Neural progenitor cell (in vitro differentiated cells): Measurements from ENCODE around the gene NCK2.

Experiments
- EZH2 ChIP-seq: fragments of 200-600 bp; sonication (generic); IDR thresholded peaks from 2 replicates; pipeline ENCODE4 v1.6.1; 2017; ENCODE audit warnings: antibody characterized with exemption, mild to moderate bottlenecking, moderate library complexity
- TF ChIP-seq, protein P1 (sequence below): fragments of 200-600 bp; sonication (generic); IDR thresholded peaks from 2 replicates; pipeline ENCODE4 v1.5.1; 2017; ENCODE audit warnings: antibody characterized with exemption, mild to moderate bottlenecking

DNA sequence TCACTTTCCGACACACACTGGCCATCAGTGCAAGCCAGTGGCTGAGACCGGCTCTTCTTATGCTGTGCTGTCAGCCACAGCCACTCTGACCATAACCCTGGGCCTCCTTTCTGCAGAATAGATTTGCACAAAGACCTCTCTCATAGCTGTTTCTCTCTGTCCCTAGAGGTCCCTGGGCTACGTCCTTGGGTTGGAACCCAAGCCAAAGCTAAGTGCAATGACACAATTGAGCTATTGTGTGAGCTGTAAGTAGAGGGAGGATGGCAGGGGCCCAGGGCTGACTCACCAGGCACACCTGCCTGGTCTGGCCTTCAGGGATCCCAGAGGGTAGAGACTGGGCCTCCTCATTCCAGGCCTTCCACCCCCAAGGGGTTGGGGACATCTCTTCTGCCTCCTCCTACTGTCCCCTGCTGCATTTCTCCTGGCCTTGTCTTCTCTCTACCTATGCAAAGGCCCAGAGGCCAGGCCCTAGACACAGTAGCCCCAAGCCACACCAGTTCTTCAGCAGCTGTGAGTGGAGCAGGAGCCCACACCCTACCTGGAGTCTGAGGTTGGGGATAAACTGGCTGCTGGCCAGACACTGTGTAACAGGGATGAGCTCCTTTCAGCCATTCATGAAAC, 174.6 kb downstream of the NCK2 start:
- TF ChIP-seq, protein P1, sequence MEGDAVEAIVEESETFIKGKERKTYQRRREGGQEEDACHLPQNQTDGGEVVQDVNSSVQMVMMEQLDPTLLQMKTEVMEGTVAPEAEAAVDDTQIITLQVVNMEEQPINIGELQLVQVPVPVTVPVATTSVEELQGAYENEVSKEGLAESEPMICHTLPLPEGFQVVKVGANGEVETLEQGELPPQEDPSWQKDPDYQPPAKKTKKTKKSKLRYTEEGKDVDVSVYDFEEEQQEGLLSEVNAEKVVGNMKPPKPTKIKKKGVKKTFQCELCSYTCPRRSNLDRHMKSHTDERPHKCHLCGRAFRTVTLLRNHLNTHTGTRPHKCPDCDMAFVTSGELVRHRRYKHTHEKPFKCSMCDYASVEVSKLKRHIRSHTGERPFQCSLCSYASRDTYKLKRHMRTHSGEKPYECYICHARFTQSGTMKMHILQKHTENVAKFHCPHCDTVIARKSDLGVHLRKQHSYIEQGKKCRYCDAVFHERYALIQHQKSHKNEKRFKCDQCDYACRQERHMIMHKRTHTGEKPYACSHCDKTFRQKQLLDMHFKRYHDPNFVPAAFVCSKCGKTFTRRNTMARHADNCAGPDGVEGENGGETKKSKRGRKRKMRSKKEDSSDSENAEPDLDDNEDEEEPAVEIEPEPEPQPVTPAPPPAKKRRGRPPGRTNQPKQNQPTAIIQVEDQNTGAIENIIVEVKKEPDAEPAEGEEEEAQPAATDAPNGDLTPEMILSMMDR = no peak
- no peak for TF ChIP-seq EZH2
